Thoracic aorta (tissue), 2 donors: ENCODE results near the gene P2RX3. TPM values are rescaled to one million over a fixed set of nuclear protein-coding genes. Genes with fewer than 3 reads are reported as not detected.

Source experiments
- ATAC-seq: fragments of 150-250 bp; one replicate; pipeline ENCODE4 v1.8.0; 2017; ENCODE audit warnings: low read depth; ENCODE audit not compliant: insufficient number of reproducible peaks, low FRiP score
- DNase-seq: peaks from one replicate; pipeline ENCODE4 v3.0.0-alpha.2; 2020; ENCODE audit warnings: low spot score
- H3K27ac ChIP-seq, 2 donors: fragments of 200-600 bp; sonication (generic); 1 replicate in 1 of 2; 2 replicates in 1 of 2; pipeline ENCODE4 v1.5.1; 2016; ENCODE audit warnings: mild to moderate bottlenecking in 2 of 2, moderate library complexity in 2 of 2
- H3K27me3 ChIP-seq: fragments of 200-600 bp; sonication (generic); replicated peaks from 2 replicates; pipeline ENCODE4 v1.6.0; 2016; ENCODE audit warnings: mild to moderate bottlenecking; ENCODE audit not compliant: insufficient read depth
- H3K36me3 ChIP-seq: fragments of 200-600 bp; sonication (generic); one replicate; pipeline ENCODE4 v1.5.1; 2016
- H3K4me1 ChIP-seq, 2 donors: fragments of 200-600 bp; sonication (generic); 1 replicate in 1 of 2; 2 replicates in 1 of 2; pipeline versions ENCODE4 v1.5.1 to v1.6.0; 2016; ENCODE audit warnings: low read depth in 2 of 2, mild to moderate bottlenecking in 1 of 2; ENCODE audit not compliant: control insufficient read depth in 1 of 2
- H3K4me3 ChIP-seq: fragments of 200-600 bp; sonication (generic); 2 replicates; pipeline ENCODE4 v1.5.1; 2016; ENCODE audit warnings: mild to moderate bottlenecking
- H3K9me3 ChIP-seq: fragments of 200-600 bp; sonication (generic); 2 replicates; pipeline ENCODE4 v1.5.1; 2016
- CTCF ChIP-seq: fragments of 200-600 bp; sonication (generic); IDR thresholded peaks from one replicate; pipeline ENCODE4 v1.5.1; 2019; ENCODE audit warnings: antibody characterized with exemption
- total RNA-seq, 2 donors: library from RNA; depleted of rRNA; stranded (reverse); fragments of >200 nt; gene quantifications; one replicate each; pipeline versions ENCODE4 v1.1.0 to v1.2.3, GENCODE V29; 2016

The P2RX3 gene
- total RNA-seq, 2 donors from 2014 or later, result not detected

GRCh38 chr11:57348052-57348451 is 9.9 kb downstream of the P2RX3 start:
- TF ChIP-seq CTCF, result no peak
- Histone ChIP-seq H3K9me3 (no peaks in the 10 kb centered on the region), H3K27me3 (no peaks in the 10 kb centered on the region), H3K36me3 (no peaks in the 10 kb centered on the region), H3K4me3 (no peak overlapping the region), H3K4me1 (no peaks in the 10 kb centered on the region), H3K27ac (no peak overlapping the region)
- no peak for ATAC-seq
- no peak for DNase-seq

DNA sequence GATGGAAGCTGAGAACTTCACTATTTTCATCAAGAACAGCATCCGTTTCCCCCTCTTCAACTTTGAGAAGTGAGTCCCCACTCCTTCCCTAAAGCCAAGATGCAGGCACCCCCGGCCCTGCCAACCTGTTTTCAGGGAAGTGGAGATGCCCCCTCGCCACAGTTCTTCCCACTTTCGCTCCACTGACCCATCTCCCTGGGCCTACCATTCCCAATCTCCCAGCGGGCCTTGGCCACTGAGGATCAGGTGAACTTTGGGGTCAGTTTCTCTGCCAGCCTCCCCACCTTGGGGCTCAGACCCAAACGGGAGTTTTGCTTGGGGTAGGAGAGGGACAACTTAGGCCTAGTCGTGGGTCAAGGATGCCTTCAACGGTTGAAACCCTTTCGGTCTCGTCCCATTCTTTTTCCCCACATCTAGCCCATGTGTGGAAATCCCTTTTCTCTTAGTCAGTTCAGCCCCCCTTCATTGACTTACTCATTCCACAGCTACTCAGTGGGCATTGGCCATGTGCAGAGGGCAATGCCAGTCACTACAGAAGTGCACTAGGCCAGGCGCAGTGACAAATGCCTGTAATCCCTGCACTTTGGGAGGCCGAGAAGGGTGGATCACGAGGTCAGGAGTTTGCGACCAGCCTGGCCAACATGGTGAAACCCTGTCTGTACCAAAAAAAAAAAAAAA is 10.6 kb downstream of the P2RX3 start:
- DNase-seq (no peak), ATAC-seq (no peak)
- Histone ChIP-seq H3K4me1 (no peaks in the 10 kb centered on the region), H3K27ac (no peak overlapping the region), H3K9me3 (no peaks in the 10 kb centered on the region), H3K4me3 (no peak overlapping the region), H3K36me3 (no peaks in the 10 kb centered on the region), H3K27me3 (no peaks in the 10 kb centered on the region)
- no peak for TF ChIP-seq CTCF

DNA sequence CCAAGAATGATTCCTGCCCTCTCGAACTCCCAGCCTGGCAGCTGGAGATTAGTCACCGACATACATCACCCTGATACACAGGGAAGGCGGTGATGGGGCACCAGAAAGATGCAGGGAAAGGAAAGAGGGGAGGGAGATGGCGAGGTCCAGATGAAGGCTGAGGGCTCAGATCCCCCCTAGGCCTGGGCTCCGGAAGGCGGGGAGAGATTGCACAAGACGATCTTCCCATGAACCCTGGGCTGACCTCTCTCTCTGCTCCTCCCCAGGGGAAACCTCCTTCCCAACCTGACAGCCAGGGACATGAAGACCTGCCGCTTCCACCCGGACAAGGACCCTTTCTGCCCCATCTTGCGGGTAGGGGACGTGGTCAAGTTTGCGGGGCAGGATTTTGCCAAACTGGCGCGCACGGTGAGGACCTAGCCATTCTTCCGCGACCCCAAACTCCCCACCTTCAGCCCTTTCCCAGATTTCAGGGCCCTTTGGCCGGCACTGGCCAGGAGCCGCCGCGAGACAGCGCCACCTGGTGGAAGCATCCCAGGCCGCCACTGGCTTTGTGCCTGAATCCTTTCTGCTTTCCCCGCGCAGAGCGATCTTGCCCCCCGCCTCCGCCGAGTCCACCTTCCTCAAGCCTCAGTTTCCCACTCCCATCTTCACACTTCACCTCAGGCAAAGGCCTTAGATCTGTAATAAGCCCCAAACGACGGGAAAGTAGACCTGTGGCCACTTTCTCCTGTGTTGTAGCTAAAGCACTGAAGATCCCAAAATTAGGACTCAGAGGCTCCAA is 11.5 kb downstream of the P2RX3 start:
- H3K27me3 ChIP-seq, result no peaks in the 10 kb centered on the region
- H3K9me3 ChIP-seq, result no peaks in the 10 kb centered on the region
- no peak for ATAC-seq
- no peak overlapping the region for H3K27ac ChIP-seq
- H3K4me3 ChIP-seq, result peak overlapping the region; percentile 8
- DNase-seq, result no peak
- TF ChIP-seq CTCF, result peak; percentile 90
- no peaks in the 10 kb centered on the region for H3K4me1 ChIP-seq
- no peaks in the 10 kb centered on the region for H3K36me3 ChIP-seq

DNA sequence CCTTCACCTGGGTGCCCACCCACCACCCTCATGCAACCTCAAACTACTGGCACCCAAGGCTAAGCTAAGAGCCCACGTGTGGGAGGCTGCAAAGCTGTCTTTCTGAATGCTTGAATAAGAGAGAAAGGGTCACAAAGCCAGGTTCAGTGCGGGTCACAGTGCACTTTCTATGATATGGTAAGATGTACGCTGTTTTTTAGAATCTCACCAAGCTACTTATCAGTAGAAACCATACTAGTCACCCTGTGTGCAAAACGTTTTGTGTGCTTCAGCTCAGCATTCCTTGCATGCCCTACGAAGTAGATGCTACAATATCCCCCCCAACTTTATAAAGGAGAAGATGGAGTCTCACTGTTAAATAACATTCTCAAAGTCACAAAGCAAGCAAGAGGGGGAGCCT is 14.9 kb downstream of the P2RX3 start:
- no peak for ATAC-seq
- Histone ChIP-seq H3K36me3 (no peaks in the 10 kb centered on the region), H3K27ac (no peak overlapping the region), H3K4me1 (no peaks in the 10 kb centered on the region), H3K27me3 (no peaks in the 10 kb centered on the region), H3K9me3 (no peaks in the 10 kb centered on the region), H3K4me3 (no peak overlapping the region)
- TF ChIP-seq CTCF, result no peak
- no peak for DNase-seq

DNA sequence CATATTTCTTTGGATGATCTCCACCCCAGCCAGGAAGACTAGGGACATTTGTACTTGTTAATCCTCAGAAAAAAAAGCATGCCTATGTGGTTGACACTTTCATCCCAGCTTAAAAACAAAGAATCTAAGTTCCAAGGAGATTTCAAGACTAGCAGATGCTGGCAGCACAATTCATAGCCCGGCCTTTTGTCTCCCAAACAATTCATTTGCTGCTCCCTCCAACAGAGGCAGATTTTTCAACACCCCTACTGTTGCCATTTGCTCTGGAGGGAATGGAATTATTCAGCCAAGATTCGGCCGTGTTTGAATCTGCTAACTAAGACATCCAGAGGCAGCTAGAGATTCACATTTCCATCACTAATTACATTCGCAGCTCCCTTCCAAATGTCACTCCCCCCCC is 15.3 kb downstream of the P2RX3 start:
- ATAC-seq, result no peak
- H3K9me3 ChIP-seq, result no peaks in the 10 kb centered on the region
- no peak for DNase-seq
- H3K4me1 ChIP-seq, result no peaks in the 10 kb centered on the region
- TF ChIP-seq CTCF, result no peak
- H3K27me3 ChIP-seq, result no peaks in the 10 kb centered on the region
- H3K4me3 ChIP-seq, result no peak overlapping the region
- H3K36me3 ChIP-seq, result no peaks in the 10 kb centered on the region
- no peak overlapping the region for H3K27ac ChIP-seq
